ENCODE results near the gene ARMH1. TPM values are rescaled to one million over a fixed set of nuclear protein-coding genes. Genes with fewer than 3 reads are reported as not detected.

ARMH1 gene
- total and polyA plus RNA-seq, 8 donors: 0.42 to 10.7 (median 1.7) TPM

- TF ChIP-seq CTCF (IDR thresholded peaks at IDR 0.05): no peak
- Histone ChIP-seq H3K27me3 (no peaks in the 10 kb centered on the region), H3K9me3 (no peaks in the 10 kb centered on the region), H3K27ac (no peak overlapping the region), H3K4me3 (no peak overlapping the region), H3K36me3 (no peaks in the 10 kb centered on the region), H3K4me1 (peaks cover 0 to 20% (median 0%) of the 10 kb centered on the region in 3 donors)
- ATAC-seq: no peak
- DNase-seq: peak in 1 of 6 donors; percentile 28
- 85% methylated on average over 13 of the region's 13 CpGs for WGBS, 2 donors
- intact Hi-C loops (cut with DNase I): no loop called here
- no peak for FAIRE-seq
These were observed 2.1 kb upstream of the ARMH1 start for GRCh38 chr1:44672254-44672955.

DNA sequence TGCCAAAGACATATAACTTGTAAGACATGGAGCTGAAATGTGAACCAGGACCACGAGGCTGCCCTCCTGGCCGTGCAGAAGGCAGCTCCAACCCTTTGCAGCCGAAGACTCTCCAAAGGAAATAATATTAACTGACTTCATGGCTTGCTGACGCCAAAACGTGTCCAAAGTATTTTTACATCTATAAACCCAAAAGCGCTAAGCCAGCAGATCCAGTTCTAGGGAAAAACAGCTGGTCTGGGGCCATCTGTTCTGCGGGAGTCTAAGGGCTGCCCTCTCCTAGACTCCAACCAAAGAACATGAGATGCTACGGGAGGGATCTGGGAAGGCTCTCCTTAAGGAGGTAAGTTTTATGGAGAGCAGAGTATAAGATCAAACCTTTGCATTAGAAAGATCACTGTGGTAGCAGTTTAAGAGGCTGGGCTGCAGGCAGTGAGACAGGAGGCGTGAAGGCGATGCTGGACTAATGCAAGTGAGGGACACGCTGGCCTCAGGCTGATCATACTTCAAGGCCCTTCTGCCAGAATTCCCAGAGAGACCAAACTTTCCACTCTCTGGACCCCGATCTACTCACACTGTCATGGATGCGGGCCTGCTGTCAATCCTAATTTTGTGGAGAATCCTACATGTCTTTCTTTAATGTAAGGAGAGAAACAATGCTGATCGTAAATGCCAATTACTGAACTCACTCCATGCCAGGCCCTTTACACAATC, 1.4 kb upstream of the ARMH1 start:
- ATAC-seq (no peak), FAIRE-seq (no peak), DNase-seq (peak in 1 of 6 donors; percentile 16)
- H3K9me3 ChIP-seq: no peaks in the 10 kb centered on the region
- peak overlapping the region; percentile 92 to 98 (median 97) for H3K27ac ChIP-seq
- no peaks in the 10 kb centered on the region for H3K27me3 ChIP-seq
- H3K4me1 ChIP-seq: peaks cover 0 to 21% (median 0%) of the 10 kb centered on the region in 3 donors
- 80 to 81% methylated on average over 14 of the region's 14 CpGs for WGBS, 2 donors
- H3K36me3 ChIP-seq: no peaks in the 10 kb centered on the region
- intact Hi-C loops (cut with DNase I): no loop called here
- H3K4me3 ChIP-seq: peak overlapping the region; percentile 36 to 65 (median 54)
- no peak for TF ChIP-seq CTCF (IDR thresholded peaks at IDR 0.05)

- FAIRE-seq (no peak), DNase-seq (no peak), ATAC-seq (peak in 3 of 4 donors; percentile 0)
- Histone ChIP-seq H3K4me1 (peaks cover 0 to 21% (median 0%) of the 10 kb centered on the region in 3 donors), H3K27me3 (no peaks in the 10 kb centered on the region), H3K27ac (peak overlapping the region; percentile 92 to 98 (median 97)), H3K4me3 (peak overlapping the region; percentile 36 to 65 (median 54)), H3K9me3 (no peaks in the 10 kb centered on the region), H3K36me3 (no peaks in the 10 kb centered on the region)
- 1% methylated on average over 16 of the region's 16 CpGs for WGBS, 2 donors
- intact Hi-C loops (cut with DNase I): no loop called here
- no peak for TF ChIP-seq CTCF (IDR thresholded peaks at IDR 0.05)
These were observed 820 bp upstream of the ARMH1 start for GRCh38 chr1:44673675-44674112.

DNA sequence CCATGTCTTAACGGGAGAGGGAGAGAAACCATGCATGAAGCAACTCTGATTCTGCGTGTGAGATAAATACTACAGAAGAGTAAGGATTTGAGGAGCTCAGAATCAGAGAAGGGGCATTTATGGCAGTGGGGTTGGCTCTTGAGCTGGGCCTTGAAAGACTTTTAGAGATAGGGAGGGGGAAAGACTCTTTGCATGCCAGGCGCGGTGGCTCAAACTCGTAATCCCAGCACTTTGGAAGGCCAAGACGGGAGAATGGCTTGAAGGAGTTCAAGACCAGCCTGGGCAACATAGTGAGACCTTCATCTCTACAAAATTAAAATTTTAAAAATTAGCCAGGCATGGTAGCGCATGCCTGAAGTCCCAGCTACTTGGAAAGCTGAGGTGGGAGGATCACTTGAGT, 672 bp downstream of the ARMH1 start:
- Histone ChIP-seq H3K4me1 (peaks cover 0 to 21% (median 0%) of the 10 kb centered on the region in 3 donors), H3K27me3 (no peaks in the 10 kb centered on the region), H3K27ac (peak overlapping the region in 3 of 4 donors; percentile 92 to 98 (median 97)), H3K4me3 (peak overlapping the region in 1 of 4 donors; percentile 65), H3K36me3 (no peaks in the 10 kb centered on the region), H3K9me3 (no peaks in the 10 kb centered on the region)
- no peak for TF ChIP-seq CTCF (IDR thresholded peaks at IDR 0.05)
- DNase-seq (no peak), FAIRE-seq (no peak), ATAC-seq (no peak)
- intact Hi-C loops (cut with DNase I): no loop called here
- 89% methylated on average over 7 of the region's 7 CpGs for WGBS, 2 donors

All from pancreas (tissue), 10 donors.